ENCODE data around the gene LTBP3. TPM values are rescaled to one million over a fixed set of nuclear protein-coding genes. Genes with fewer than 3 reads are reported as not detected.

The LTBP3 gene
- total and polyA plus RNA-seq, 12 donors: 42.7 to 92.5 (median 72.8) TPM

- WGBS, 2 donors: 28 to 30% methylated on average over 28 of the region's 28 CpGs
- peaks cover 37 to 72% (median 64%) of the 10 kb centered on the region in 9 donors for H3K4me1 ChIP-seq
- TF ChIP-seq, protein P1, sequence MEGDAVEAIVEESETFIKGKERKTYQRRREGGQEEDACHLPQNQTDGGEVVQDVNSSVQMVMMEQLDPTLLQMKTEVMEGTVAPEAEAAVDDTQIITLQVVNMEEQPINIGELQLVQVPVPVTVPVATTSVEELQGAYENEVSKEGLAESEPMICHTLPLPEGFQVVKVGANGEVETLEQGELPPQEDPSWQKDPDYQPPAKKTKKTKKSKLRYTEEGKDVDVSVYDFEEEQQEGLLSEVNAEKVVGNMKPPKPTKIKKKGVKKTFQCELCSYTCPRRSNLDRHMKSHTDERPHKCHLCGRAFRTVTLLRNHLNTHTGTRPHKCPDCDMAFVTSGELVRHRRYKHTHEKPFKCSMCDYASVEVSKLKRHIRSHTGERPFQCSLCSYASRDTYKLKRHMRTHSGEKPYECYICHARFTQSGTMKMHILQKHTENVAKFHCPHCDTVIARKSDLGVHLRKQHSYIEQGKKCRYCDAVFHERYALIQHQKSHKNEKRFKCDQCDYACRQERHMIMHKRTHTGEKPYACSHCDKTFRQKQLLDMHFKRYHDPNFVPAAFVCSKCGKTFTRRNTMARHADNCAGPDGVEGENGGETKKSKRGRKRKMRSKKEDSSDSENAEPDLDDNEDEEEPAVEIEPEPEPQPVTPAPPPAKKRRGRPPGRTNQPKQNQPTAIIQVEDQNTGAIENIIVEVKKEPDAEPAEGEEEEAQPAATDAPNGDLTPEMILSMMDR (IDR thresholded peaks at IDR 0.05): no peak
- peaks cover 0 to 16% (median 7%) of the 10 kb centered on the region in 9 donors for H3K36me3 ChIP-seq
- DNase-seq: no peak
- H3K4me3 ChIP-seq: peak overlapping the region; percentile 20 to 98 (median 84)
- intact Hi-C loops (cut with DNase I): loop anchor here in 7 of 10 donors (2.0 to 5.0 kb wide), 6 partner anchors 32 to 342 kb away; partner anchors contain the start of genes MAP3K11 (in 5 of the 7), PCNX3 (in 3 of the 7), C11orf68 (in 1 of the 7) and DRAP1 (in 1 of the 7)
- H3K9me3 ChIP-seq: no peaks in the 10 kb centered on the region
- no peak for ATAC-seq
- peak overlapping the region; percentile 89 to 100 (median 96) for H3K27ac ChIP-seq
- H3K27me3 ChIP-seq: no peaks in the 10 kb centered on the region
Measured at GRCh38 chr11:65574811-65575567, 16.8 kb upstream of the LTBP3 start.

GRCh38 chr11:65574109-65574810, 16.1 kb upstream of the LTBP3 start:
- H3K36me3 ChIP-seq: peaks cover 0 to 9% (median 0%) of the 10 kb centered on the region in 9 donors
- H3K4me1 ChIP-seq: peaks cover 37 to 76% (median 68%) of the 10 kb centered on the region in 9 donors
- peak overlapping the region; percentile 89 to 100 (median 96) for H3K27ac ChIP-seq
- H3K27me3 ChIP-seq: no peaks in the 10 kb centered on the region
- TF ChIP-seq, protein P1 (IDR thresholded peaks at IDR 0.05): peak; percentile 95 to 100 (median 99)
- DNase-seq (peak; percentile 94 to 97), ATAC-seq (peak; percentile 59 to 68 (median 61))
- intact Hi-C loops (cut with DNase I): loop anchor here in 7 of 10 donors (2.0 to 5.0 kb wide), 5 partner anchors 33 to 343 kb away; partner anchors contain the start of genes MAP3K11 (in 5 of the 7), PCNX3 (in 3 of the 7), C11orf68 (in 1 of the 7) and DRAP1 (in 1 of the 7)
- WGBS, 2 donors: 2 to 3% methylated on average over 54 to 60 of the region's 67 CpGs
- no peaks in the 10 kb centered on the region for H3K9me3 ChIP-seq
- peak overlapping the region; percentile 3 to 98 (median 84) for H3K4me3 ChIP-seq

GRCh38 chr11:65573391-65574079, 15.4 kb upstream of the LTBP3 start:
- no peak for DNase-seq
- 27 to 36% methylated on average over 22 of the region's 22 CpGs for WGBS, 2 donors
- Histone ChIP-seq H3K4me3 (peak overlapping the region; percentile 19 to 98 (median 84)), H3K27me3 (no peaks in the 10 kb centered on the region), H3K9me3 (no peaks in the 10 kb centered on the region), H3K27ac (peak overlapping the region; percentile 89 to 100 (median 96)), H3K4me1 (peaks cover 37 to 80% (median 75%) of the 10 kb centered on the region in 9 donors), H3K36me3 (peaks cover 0 to 7% (median 0%) of the 10 kb centered on the region in 9 donors)
- intact Hi-C loops (cut with DNase I): loop anchor here in 8 of 10 donors (2.0 to 5.0 kb wide), 6 partner anchors 33 to 344 kb away; partner anchors contain the start of genes MAP3K11 (in 5 of the 8), PCNX3 (in 3 of the 8), C11orf68 (in 1 of the 8) and DRAP1 (in 1 of the 8)
- no peak for ATAC-seq
- TF ChIP-seq, protein P1 (IDR thresholded peaks at IDR 0.05): no peak

Measured in heart right ventricle (tissue), 16 donors.